Measurements from ENCODE around the gene SYTL1. TPM values are rescaled to one million over a fixed set of nuclear protein-coding genes. Genes with fewer than 3 reads are reported as not detected.

Gene SYTL1, protein sequence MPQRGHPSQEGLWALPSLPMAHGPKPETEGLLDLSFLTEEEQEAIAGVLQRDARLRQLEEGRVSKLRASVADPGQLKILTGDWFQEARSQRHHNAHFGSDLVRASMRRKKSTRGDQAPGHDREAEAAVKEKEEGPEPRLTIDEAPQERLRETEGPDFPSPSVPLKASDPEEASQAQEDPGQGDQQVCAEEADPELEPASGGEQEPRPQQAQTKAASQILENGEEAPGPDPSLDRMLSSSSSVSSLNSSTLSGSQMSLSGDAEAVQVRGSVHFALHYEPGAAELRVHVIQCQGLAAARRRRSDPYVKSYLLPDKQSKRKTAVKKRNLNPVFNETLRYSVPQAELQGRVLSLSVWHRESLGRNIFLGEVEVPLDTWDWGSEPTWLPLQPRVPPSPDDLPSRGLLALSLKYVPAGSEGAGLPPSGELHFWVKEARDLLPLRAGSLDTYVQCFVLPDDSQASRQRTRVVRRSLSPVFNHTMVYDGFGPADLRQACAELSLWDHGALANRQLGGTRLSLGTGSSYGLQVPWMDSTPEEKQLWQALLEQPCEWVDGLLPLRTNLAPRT
- 1.8 TPM for polyA plus RNA-seq (2013, experiment 1 of 2; ENCODE audit: insufficient read length)
- 1.9 TPM for polyA plus RNA-seq (2013, experiment 2 of 2; ENCODE audit: insufficient read length)

DNA sequence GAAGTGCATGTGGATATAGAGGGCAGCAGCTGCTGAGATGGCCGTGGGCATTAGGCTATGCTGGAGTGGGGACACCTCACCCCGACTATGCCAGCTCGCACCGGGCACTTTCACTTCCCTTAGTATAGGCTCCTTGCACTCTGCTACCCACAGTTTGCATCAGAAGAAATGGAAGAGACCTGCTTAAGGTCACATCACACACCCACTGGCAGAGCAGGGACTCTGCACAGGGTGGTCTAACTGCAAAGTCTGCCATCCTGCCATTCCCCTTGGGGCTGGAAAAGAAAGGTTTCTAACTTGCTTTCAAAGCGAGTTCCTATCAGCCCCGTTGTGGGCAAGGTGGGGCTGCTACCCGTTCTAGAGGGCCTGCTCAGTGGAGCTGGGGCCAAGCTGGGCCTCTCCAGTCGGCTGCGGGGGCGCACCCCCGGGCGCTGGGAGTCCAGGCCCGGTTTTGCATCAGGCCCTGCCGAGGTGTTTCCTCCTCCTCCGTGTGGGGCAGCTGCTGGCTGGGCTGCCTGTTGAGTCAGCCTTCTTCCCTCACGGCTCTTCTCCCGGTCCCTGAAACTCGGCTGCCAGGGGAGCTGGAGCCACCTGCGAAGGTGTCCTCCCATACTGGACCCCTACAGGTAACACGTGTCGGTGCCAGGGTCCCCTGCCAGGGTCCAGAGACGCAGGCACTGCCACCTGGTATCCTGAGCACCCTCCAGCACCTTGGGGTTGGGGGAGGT, at the start of gene SYTL1:
SYTL1 (plus strand) TSS at position 498 of the 728 bp plus-strand sequence. CDS start 3,313 bp downstream, outside the sequence.
- DNase-seq = peak; percentile 76

- DNase-seq = peak; percentile 7
These were observed 49.7 kb upstream of the SYTL1 start for GRCh38 chr1:27292106-27292505.

DNA sequence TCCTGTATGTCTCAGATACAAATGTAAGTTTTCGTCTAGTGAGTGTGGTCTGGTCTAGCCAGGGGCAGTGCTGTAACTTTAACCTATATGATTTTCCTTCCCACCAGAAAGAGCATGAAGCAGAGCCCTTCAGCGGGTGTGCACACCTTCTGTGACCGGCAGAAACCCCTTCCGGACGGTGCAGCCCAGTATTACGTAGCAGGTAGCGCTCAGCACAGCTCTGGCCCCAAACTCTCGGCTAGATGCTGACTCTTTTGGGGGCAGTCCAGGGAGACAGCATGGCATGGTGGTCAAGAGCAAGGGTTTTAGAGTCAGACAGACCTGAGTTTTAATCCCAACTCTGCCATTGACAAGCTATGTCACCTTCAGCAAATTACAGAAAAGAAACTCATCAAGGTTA, 47.9 kb upstream of the SYTL1 start:
- no peak for DNase-seq

DNA sequence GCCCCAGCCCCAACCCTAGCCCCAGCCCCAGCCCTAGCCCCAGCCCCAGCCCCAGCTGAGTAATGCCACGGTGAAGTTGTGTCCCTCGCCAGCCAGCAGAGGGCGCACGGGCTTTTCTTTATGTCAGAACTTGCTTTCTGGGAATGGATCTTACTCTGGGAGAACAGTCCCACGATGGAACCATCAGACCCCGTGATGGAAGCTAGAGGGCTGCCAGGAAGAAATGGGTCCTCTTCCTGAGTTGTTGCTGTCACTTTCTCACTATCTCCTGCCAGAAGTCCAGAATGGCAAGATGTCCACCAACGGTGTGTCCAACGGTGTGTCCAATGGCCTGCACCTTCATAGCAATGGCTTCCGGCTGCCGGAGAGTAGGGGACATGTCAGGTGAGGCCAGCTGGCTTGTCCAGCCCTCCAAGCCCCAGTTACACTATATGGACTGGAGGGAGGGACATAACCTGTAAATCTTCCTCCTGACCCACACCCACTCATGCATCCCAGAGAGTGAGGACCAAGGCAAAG, 45.0 kb upstream of the SYTL1 start:
- peak; percentile 62 for DNase-seq

DNA sequence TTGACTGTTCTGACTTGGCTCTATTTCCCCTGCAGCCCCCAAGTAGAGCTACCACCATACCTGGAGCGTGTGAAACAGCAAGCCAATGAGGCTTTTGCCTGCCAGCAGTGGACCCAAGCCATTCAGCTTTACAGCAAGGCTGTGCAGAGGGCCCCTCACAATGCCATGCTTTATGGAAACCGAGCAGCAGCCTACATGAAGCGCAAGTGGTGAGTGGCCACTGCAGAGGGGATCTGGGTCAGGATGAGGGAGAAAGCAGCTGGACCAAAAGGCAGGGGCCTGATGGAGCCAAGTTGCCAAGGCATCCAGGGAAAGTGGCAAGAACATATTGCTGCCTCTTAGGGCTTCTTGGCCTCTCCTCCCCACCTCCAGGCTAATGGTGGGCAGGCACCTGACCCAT, 43.9 kb upstream of the SYTL1 start:
- DNase-seq = no peak

GRCh38 chr1:27298632-27299384, 43.0 kb upstream of the SYTL1 start:
- DNase-seq = no peak

DNA sequence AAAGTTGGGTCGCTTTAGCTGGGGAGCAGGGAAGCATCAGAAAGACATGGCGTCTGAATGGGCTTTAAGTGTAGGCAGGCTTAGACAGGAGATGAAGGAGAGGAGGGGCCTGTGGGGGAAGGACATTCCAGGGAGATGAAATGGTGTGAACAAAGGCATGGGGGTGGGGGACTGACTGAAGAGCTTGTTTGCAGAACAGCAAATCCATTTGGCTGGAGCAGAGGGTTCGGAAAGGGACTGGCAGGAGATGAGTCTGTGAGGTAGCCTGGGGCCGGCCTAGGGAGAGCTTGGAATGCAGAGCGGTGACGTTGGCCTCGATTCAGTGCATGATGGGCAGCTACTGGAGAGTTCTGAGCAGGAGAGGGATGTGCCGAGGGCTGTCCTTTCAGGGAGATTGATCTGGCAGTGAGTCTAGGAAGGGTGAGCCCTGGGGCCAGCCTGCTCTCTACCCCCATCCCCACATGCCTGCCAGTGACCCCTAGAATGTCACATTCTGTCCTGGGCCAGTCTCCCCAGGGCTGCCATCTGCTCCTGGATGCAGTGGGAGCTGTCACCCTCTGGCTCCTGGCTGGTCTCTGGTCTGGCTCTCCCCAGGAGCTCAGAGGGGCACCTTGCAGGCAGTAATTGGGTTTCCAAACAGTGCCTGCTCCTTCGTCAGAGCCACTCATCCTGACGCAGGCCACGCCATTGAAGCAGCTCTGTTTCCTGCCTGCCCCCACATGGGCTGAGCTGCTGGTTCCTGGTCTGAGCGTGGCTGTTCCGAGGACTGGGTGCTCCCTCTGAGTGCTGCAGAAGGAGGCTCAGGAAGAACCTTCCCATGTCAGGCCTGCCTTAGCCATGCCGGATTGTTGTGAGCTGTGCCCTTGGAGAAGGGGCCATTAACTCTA, 42.2 kb upstream of the SYTL1 start:
- DNase-seq = peak; percentile 100

DNA sequence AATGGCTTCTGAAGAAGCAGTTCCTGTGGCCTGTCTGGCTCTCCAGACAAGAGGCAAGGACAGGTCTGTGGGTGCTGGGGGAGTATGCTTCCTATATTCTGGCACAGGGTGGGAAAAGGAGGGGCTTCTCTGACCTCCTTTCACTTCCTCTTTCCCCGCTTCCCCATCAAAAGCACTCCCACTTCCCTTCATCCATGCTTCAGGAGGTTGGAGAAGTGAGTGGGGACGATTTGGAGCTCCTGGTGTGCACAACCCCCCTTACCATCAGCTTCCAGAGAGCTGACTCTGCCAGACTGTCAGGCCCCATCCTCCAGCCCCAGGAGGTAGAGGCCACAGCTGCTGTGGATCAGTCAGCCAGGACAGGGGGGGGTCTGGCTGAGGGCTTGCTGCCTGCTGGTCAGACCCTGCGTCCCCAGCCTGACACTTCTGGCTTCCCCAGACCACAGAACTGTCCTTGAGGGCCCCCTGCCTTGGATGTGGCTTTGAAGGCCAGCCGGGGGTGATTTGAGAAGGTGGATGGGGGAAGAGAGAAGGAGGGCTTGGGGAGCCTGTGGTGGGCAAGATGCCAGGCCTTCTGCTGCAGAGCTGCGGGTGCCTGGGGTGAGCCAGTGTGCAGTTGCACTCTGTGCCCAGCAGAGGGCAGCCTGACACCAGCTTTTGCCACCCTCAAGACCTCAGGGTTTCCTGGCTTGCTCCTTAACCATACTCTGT, 41.3 kb upstream of the SYTL1 start:
- DNase-seq = peak; percentile 98

GRCh38 chr1:27301052-27301422, 40.8 kb upstream of the SYTL1 start:
- DNase-seq = no peak

- DNase-seq = no peak
These were observed 40.1 kb upstream of the SYTL1 start for GRCh38 chr1:27301582-27302199.

GRCh38 chr1:27302612-27303011, 39.2 kb upstream of the SYTL1 start:
- no peak for DNase-seq

DNA sequence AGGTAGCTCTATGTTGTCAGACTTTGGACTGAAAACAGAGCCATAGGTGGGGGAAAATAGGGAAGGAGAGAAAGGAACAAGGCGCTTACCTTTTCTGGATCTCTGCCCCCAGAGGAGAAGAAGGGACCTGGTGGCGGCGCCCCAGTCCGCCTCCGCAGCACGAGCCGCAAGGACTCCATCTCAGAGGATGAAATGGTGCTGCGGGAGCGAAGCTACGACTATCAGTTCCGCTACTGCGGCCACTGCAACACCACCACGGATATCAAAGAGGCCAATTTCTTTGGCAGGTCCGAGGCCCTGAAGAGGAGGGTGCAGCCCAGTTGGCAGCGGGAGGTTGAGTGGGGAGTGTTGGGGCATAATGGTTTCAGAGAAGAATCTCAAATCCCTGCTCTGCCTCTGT, 38.3 kb upstream of the SYTL1 start:
- no peak for DNase-seq

DNA sequence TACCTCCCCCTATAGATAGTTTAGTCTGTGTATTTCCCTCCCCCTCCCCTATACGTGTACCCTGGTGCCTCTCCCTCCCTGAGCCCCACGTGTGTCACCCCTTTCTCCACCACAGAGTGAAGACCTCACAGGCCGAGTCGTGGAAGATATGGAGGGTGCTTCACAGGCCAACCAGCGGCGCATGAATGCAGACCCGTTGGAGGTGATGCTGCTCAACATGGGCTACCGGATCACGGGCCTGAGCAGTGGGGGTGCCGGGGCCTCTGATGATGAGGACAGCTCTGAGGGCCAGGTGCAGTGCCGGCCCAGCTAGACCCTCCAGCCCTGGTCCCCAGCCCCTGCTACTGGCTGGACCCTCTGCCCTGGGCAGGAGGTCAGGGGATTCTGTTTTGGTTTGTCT, 35.8 kb upstream of the SYTL1 start:
- no peak for DNase-seq

DNA sequence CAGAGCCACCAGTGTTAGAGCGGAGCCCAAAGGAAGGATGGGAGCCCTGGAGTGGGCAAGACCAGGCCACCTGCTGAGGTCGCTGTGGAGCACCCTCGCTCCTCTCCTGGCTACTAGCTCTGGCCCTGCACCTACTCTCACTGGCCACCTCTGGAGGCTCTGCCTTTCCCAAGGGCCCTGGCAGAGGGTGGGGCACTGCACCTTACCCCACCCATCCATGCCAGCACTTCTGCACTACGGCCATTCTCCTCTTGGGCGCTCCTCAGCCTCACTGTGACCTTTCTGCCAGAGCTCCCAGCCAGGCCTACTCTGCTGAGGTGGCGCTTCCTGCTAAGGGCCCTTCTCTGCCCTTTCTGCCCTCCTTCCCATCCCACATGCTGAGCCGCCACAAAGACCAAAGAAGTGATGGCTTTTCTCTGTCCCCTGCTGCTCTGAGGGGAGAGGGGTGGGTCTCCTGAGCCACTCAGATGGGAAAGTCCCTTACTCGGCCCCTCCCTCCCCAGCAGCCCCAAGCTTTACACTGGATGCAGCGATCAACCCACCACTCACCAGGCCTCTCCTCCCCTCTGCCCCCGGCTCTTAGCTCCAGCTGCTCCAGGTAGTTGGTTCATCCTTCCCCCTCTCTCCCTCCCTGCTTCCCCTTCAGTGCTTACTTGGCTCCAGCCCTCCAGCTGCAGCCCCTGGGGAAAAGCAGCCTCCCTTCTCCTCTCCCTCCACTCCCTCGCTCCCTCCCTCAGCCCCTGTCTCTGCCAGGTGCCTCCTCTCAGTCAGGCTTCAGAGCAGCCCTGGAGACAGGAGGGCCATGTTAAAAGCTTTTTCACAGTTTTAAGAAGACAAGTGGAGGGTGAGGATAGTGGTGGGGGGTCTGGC, 34.7 kb upstream of the SYTL1 start:
- no peak for DNase-seq

DNA sequence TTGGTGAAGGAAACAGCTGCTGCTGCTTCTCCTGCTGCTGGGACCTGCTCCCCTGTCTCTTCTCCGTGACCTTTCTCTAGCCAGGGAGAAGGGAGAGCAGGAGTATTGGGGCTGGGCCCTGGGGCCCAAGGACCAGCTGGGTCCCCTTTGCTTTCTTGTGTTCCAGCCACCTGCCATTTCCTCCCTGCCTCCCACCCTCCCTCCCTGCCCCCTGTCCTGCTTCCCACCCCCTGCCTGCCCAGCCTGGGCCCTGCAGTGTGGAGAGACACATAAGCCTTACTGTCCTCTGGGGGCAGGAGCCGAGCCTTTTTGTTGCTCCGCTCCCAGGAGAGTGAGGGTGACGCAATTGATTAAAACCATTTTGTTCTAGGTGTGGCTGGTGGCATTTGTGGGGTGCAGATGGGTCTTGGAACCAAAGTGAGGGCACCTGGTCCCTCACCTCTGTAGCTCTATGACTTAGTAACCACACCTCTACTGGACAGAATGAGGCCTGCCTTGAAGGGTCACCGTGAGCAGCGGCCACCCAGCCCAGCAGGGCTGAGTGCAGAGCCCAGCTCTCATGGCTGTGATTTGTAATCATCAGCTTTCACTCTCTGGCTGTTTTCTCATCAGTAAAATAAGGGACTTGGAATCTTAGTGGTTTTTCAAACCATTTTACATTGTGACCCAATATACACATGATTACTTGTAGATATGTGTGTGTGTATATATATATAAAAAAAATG, 33.8 kb upstream of the SYTL1 start:
- DNase-seq = no peak

DNA sequence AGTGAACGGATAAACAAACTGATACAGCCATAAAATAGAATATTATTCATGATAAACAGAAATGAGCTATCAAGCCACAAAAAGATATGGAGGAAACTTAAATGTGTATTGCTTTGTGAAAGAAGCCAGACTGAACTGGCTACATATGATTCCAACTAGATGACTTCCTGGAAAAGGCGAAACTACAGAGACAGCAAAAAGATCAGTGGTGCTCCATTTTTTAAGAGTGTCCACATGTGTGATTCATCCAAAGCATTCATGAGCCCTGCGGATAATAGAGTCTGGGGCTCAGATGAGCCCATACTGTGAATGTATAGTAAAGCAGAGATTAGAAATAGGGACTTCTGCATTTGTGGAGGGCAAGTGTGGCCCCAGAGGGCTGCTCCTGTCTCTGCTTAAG, 27.7 kb upstream of the SYTL1 start:
- DNase-seq = no peak

DNA sequence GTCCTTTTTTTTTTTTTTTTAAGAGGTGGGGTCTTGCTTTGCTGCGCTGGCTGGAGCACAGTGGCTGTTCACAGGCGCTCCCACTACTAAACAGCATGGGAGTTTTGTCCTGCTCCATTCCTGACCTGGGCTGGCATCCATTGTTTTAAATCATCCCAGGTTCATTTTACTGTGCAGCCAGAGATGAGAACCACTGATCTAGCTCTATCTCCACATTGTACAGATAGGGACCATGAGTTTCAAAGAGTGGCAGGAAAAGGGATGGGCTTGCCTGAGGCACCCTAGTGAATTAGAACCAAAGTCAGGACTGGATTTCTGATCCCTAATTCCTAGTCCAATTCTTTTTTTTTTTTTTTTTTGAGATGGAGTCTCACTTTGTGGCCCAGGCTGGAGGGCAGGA, 27.1 kb upstream of the SYTL1 start:
- DNase-seq = no peak

DNA sequence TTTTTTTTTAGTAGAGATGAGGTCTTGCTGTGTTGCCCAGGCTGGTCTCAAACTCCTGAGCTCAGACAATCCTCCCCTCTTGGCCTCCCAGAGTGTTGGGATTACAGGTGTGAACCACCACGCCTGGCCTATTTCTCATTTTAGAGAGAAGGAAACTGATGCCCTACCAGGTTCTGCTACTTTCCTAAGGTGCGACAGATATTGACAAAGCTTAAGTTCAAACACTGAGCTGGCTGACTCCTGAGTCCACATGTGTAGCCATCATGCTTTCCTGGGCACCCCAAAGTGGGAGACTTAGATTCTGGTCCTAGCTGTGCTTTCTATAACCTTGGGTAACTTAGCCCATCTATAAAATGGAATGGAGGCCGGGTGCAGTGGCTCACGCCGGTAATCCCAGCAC, 25.0 kb upstream of the SYTL1 start:
- no peak for DNase-seq

- DNase-seq = no peak
These were observed 23.7 kb upstream of the SYTL1 start for GRCh38 chr1:27318136-27318535.

Data from fibroblast of skin of abdomen (primary cell).